Sigmoid colon (tissue), 7 donors: ENCODE results near the gene PPP1R9B. TPM values are rescaled to one million over a fixed set of nuclear protein-coding genes. Genes with fewer than 3 reads are reported as not detected.
A peak's percentile ranks its signal among the peaks of the same experiment; 100 is the strongest.

Experiments used
- DNase-seq: peaks from one replicate; pipeline ENCODE4 v3.0.0-alpha.2; 2019
- H3K27ac ChIP-seq, 4 donors: fragments of 200-600 bp; sonication (generic); one replicate each; pipeline ENCODE4 v1.5.1; 2016 to 2019; ENCODE audit warnings: mild to moderate bottlenecking in 1 of 4
- H3K27me3 ChIP-seq, 3 donors: fragments of 200-600 bp; sonication (generic); one replicate each; pipeline ENCODE4 v1.5.1; 2019; ENCODE audit warnings: mild to moderate bottlenecking in 1 of 3
- H3K36me3 ChIP-seq, 4 donors: fragments of 200-600 bp; sonication (generic); one replicate each; pipeline ENCODE4 v1.5.1; 2016 to 2019
- H3K4me1 ChIP-seq, 4 donors: fragments of 200-600 bp; sonication (generic); one replicate each; pipeline ENCODE4 v1.5.1; 2017 to 2019
- H3K4me3 ChIP-seq, 4 donors: fragments of 200-600 bp; sonication (generic); one replicate each; pipeline ENCODE4 v1.5.1; 2017 to 2019; ENCODE audit warnings: mild to moderate bottlenecking in 2 of 4, moderate library complexity in 1 of 4
- H3K9me3 ChIP-seq, 4 donors: fragments of 200-600 bp in 3 of 4; sonication (generic) in 3 of 4; one replicate each; pipeline versions ENCODE4 v1.5.1 to v1.6.1; 2013 to 2019
- CTCF ChIP-seq, 4 experiments: fragments of 450-650 bp in 3 of 4; fragments of 200-600 bp in 1 of 4; IDR thresholded peaks; one replicate each; pipeline ENCODE4 v1.5.1; 2016 to 2019; ENCODE audit warnings: antibody characterized with exemption in 4 of 4, mild to moderate bottlenecking in 3 of 4, moderate library complexity in 2 of 4
- EP300 ChIP-seq, 4 donors: sonication (generic); formaldehyde crosslinking; IDR thresholded peaks; one replicate each; pipeline ENCODE4 v1.6.1; 2017; ENCODE audit warnings: antibody characterized with exemption in 4 of 4
- POLR2A ChIP-seq, 2 donors: fragments of 450-650 bp; IDR thresholded peaks; one replicate each; pipeline ENCODE4 v1.6.1; 2016; ENCODE audit warnings: antibody characterized with exemption in 2 of 2, mild to moderate bottlenecking in 2 of 2, moderate library complexity in 2 of 2
- POLR2AphosphoS5 ChIP-seq, 4 donors: sonication (generic); formaldehyde crosslinking; IDR thresholded peaks; one replicate each; pipeline ENCODE4 v1.6.1; 2017; ENCODE audit warnings: antibody characterized with exemption in 4 of 4
- WGBS, 2 donors: extraction: QIAGEN DNeasy Blood & Tissue Kit; methylation state at CpG; one replicate each; pipeline ENCODE4 v1.1.7; 2013; 5-methylcytosine and 5-hydroxymethylcytosine counted together
- intact Hi-C: fragments of 100-400 bp; cut with DNase I; formaldehyde crosslinking; loops from one replicate; pipeline ENCODE4 v1.15.1; 2023
- polyA plus RNA-seq, 3 donors: library from polyadenylated mRNA; stranded (reverse); fragments of 200-250 nt; gene quantifications; one replicate each; pipeline ENCODE4 v1.2.3, GENCODE V29; 2013
- total RNA-seq, 4 donors: library from RNA; depleted of rRNA; stranded (reverse); fragments of >200 nt; gene quantifications; one replicate each; pipeline ENCODE4 v1.1.0, GENCODE V29; 2016
- donor health status: healthy with polysubstance abuse.
- donor health status: Bipolar disorder and iron deficiency.
- donor health status: healthy.

PPP1R9B gene
- total and polyA plus RNA-seq, 7 donors, result 9.0 to 38.7 (median 16.8) TPM

GRCh38 chr17:50170662-50171370 lies 20.3 kb upstream of the PPP1R9B start:
- WGBS, 2 donors, result 83 to 91% methylated on average over 10 of the region's 10 CpGs
- Histone ChIP-seq H3K4me1 (peaks cover 0 to 62% (median 57%) of the 10 kb centered on the region in 4 donors), H3K4me3 (no peak overlapping the region), H3K27ac (peak overlapping the region in 1 of 4 donors; percentile 45), H3K9me3 (no peaks in the 10 kb centered on the region), H3K27me3 (no peaks in the 10 kb centered on the region), H3K36me3 (peaks cover 0 to 19% (median 8%) of the 10 kb centered on the region in 4 donors)
- TF ChIP-seq POLR2A (IDR thresholded peaks at IDR 0.05), result no peak
- no peak for TF ChIP-seq CTCF (IDR thresholded peaks at IDR 0.05)
- TF ChIP-seq POLR2AphosphoS5 (IDR thresholded peaks at IDR 0.05), result no peak
- TF ChIP-seq EP300 (IDR thresholded peaks at IDR 0.05), result no peak
- no peak for DNase-seq
- intact Hi-C loops, result no loop called here

- H3K4me1 ChIP-seq, result peaks cover 2 to 62% (median 57%) of the 10 kb centered on the region in 4 donors
- peak overlapping the region in 2 of 4 donors; percentile 43 to 45 for H3K27ac ChIP-seq
- WGBS, 2 donors, result 68 to 88% methylated on average over 9 of the region's 9 CpGs
- no peaks in the 10 kb centered on the region for H3K27me3 ChIP-seq
- no peak overlapping the region for H3K4me3 ChIP-seq
- no peaks in the 10 kb centered on the region for H3K9me3 ChIP-seq
- intact Hi-C loops, result loop anchor here (2.0 kb wide), 2 partner anchors 29 to 127 kb away; no protein-coding TSS in a partner anchor
- no peak for DNase-seq
- TF ChIP-seq POLR2A (IDR thresholded peaks at IDR 0.05), result no peak
- no peak for TF ChIP-seq POLR2AphosphoS5 (IDR thresholded peaks at IDR 0.05)
- H3K36me3 ChIP-seq, result peaks cover 0 to 19% (median 8%) of the 10 kb centered on the region in 4 donors
Measured at GRCh38 chr17:50169881-50170459, 19.5 kb upstream of the PPP1R9B start.

GRCh38 chr17:50169121-50169764 lies 18.8 kb upstream of the PPP1R9B start:
- Histone ChIP-seq H3K36me3 (peaks cover 0 to 19% (median 8%) of the 10 kb centered on the region in 4 donors), H3K4me3 (no peak overlapping the region), H3K27ac (peak overlapping the region in 3 of 4 donors; percentile 42 to 53 (median 43)), H3K27me3 (no peaks in the 10 kb centered on the region), H3K9me3 (no peaks in the 10 kb centered on the region), H3K4me1 (peaks cover 2 to 67% (median 60%) of the 10 kb centered on the region in 4 donors)
- 21 to 38% methylated on average over 14 of the region's 14 CpGs for WGBS, 2 donors
- DNase-seq, result no peak
- intact Hi-C loops, result loop anchor here (2.0 kb wide), 2 partner anchors 30 to 128 kb away; no protein-coding TSS in a partner anchor
- TF ChIP-seq POLR2A (IDR thresholded peaks at IDR 0.05) (no peak), CTCF (IDR thresholded peaks at IDR 0.05) (peak; percentile 78 to 100 (median 98))

- H3K27me3 ChIP-seq, result no peaks in the 10 kb centered on the region
- no peak overlapping the region for H3K4me3 ChIP-seq
- intact Hi-C loops, result loop anchor here (2.0 kb wide), 2 partner anchors 30 to 128 kb away; no protein-coding TSS in a partner anchor
- no peaks in the 10 kb centered on the region for H3K9me3 ChIP-seq
- H3K4me1 ChIP-seq, result peaks cover 2 to 63% (median 53%) of the 10 kb centered on the region in 4 donors
- TF ChIP-seq EP300 (IDR thresholded peaks at IDR 0.05) (no peak), CTCF (IDR thresholded peaks at IDR 0.05) (no peak), POLR2AphosphoS5 (IDR thresholded peaks at IDR 0.05) (no peak), POLR2A (IDR thresholded peaks at IDR 0.05) (no peak)
- H3K36me3 ChIP-seq, result peaks cover 0 to 19% (median 8%) of the 10 kb centered on the region in 4 donors
- H3K27ac ChIP-seq, result peak overlapping the region in 1 of 4 donors; percentile 94
- 75 to 77% methylated on average over 13 of the region's 13 CpGs for WGBS, 2 donors
- DNase-seq, result no peak
Measured at GRCh38 chr17:50168319-50168718, 17.8 kb upstream of the PPP1R9B start.

GRCh38 chr17:50167371-50167770 lies 16.9 kb upstream of the PPP1R9B start:
- Histone ChIP-seq H3K27me3 (no peaks in the 10 kb centered on the region), H3K27ac (peak overlapping the region in 3 of 4 donors; percentile 26 to 94 (median 90)), H3K4me1 (peaks cover 2 to 57% (median 48%) of the 10 kb centered on the region in 4 donors), H3K36me3 (peaks cover 0 to 19% (median 8%) of the 10 kb centered on the region in 4 donors), H3K4me3 (peak overlapping the region in 2 of 4 donors; percentile 22 to 57), H3K9me3 (no peaks in the 10 kb centered on the region)
- TF ChIP-seq POLR2A (IDR thresholded peaks at IDR 0.05) (no peak), EP300 (IDR thresholded peaks at IDR 0.05) (no peak), POLR2AphosphoS5 (IDR thresholded peaks at IDR 0.05) (no peak), CTCF (IDR thresholded peaks at IDR 0.05) (no peak)
- DNase-seq, result no peak
- 76 to 90% methylated on average over 19 of the region's 19 CpGs for WGBS, 2 donors
- intact Hi-C loops, result no loop called here
